CD1c-positive myeloid dendritic cell (primary cell): ENCODE measurements around the gene BORCS5.
"Not testable (repeated sequence)": the region's sequence is repeated elsewhere in the genome, so short reads cannot be mapped to it uniquely, and the experiment has no call there.

Experiments
- DNase-seq: peaks from one replicate; pipeline ENCODE4 v3.0.0-alpha.2; 2016; ENCODE audit errors: extremely low spot score

The BORCS5 gene

GRCh38 chr12:12356896-12357718 lies at the start of gene BORCS5:
BORCS5 (plus strand) TSS chr12:12357078; CDS start chr12:12357452, 374 bp downstream.
- peak; percentile 98 for DNase-seq

- not testable (repeated sequence) for DNase-seq
These were observed 46.2 kb upstream of the BORCS5 start for GRCh38 chr12:12310695-12311094.

GRCh38 chr12:12315838-12316237 lies 41.0 kb upstream of the BORCS5 start:
- no peak for DNase-seq

- no peak for DNase-seq
These were observed 37.3 kb upstream of the BORCS5 start for GRCh38 chr12:12319451-12320183.

- DNase-seq: no peak
These were observed 33.8 kb upstream of the BORCS5 start for GRCh38 chr12:12323118-12323517.

- DNase-seq: no peak
These were observed 33.3 kb upstream of the BORCS5 start for GRCh38 chr12:12323591-12323990.

GRCh38 chr12:12326262-12326661 lies 30.6 kb upstream of the BORCS5 start:
- no peak for DNase-seq

GRCh38 chr12:12327802-12328201 lies 29.1 kb upstream of the BORCS5 start:
- DNase-seq: peak; percentile 68

GRCh38 chr12:12331244-12331771 lies 25.6 kb upstream of the BORCS5 start:
- DNase-seq: no peak

- no peak for DNase-seq
These were observed 25.0 kb upstream of the BORCS5 start for GRCh38 chr12:12331896-12332295.

- no peak for DNase-seq
These were observed 23.2 kb upstream of the BORCS5 start for GRCh38 chr12:12333407-12334366.

- DNase-seq: peak; percentile 65
These were observed 22.4 kb upstream of the BORCS5 start for GRCh38 chr12:12334367-12335040.

- no peak for DNase-seq
These were observed 20.8 kb upstream of the BORCS5 start for GRCh38 chr12:12336049-12336411.

- DNase-seq: no peak
These were observed 20.4 kb upstream of the BORCS5 start for GRCh38 chr12:12336511-12336910.

GRCh38 chr12:12338527-12339168 lies 18.2 kb upstream of the BORCS5 start:
- no peak for DNase-seq

GRCh38 chr12:12349711-12350665 lies 6.9 kb upstream of the BORCS5 start, which contains the start of gene MANSC1:
MANSC1 (minus strand) TSS chr12:12350242; CDS start chr12:12343314, 6,928 bp downstream.
- DNase-seq: peak; percentile 46

GRCh38 chr12:12350868-12351463 lies 5.9 kb upstream of the BORCS5 start:
- DNase-seq: no peak

- not testable (repeated sequence) for DNase-seq
These were observed 5.3 kb upstream of the BORCS5 start for GRCh38 chr12:12351468-12352185.
